ENCODE data around the gene LSM5. TPM values are rescaled to one million over a fixed set of nuclear protein-coding genes. Genes with fewer than 3 reads are reported as not detected.

LSM5 gene
- total and polyA plus RNA-seq, 9 of the 15 experiments (the other 6 are each of a cell fraction or from before 2014, with no cell fraction given) = 36.3 to 620 (median 186) TPM

DNA sequence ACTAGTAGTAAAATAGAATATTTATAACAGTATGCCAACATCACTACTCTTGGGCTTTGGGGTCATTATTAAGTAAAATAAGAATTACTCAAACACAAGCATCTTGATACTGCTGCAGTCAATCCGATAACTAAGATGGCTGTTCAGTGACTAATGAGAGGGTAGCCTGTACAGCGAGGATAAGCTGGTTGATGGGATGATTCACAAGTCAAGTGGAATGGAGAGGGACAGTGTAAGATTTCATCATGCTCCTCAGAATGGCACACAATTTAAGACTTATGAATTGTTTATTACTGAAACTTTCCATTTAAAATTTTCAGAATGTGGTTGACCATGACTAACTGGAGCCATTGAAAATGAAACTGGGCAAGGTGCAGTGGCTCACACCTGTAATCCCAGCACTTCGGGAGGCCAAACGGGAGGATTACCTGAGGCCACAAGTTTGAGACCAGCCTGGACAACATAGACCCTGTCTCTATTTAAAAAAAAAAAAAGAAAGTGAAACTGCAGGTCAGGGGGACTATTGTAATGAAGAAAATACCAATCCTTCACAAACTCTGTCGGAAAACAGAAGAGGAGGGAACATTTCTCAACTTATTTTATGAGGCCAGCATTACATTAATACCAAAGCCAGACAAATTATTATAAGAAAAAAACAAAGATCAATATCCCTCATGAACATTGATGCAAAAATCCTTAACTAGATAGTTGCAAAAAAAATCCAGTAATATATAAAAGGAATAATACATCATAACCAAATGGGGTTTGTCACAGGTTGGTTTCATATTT, 16.3 kb upstream of the LSM5 start (continued):
- TF ChIP-seq, protein P1, sequence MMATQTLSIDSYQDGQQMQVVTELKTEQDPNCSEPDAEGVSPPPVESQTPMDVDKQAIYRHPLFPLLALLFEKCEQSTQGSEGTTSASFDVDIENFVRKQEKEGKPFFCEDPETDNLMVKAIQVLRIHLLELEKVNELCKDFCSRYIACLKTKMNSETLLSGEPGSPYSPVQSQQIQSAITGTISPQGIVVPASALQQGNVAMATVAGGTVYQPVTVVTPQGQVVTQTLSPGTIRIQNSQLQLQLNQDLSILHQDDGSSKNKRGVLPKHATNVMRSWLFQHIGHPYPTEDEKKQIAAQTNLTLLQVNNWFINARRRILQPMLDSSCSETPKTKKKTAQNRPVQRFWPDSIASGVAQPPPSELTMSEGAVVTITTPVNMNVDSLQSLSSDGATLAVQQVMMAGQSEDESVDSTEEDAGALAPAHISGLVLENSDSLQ (IDR thresholded peaks at IDR 0.05) = peak; percentile 74
- TF ChIP-seq MNT (conservative IDR thresholded peaks at IDR 0.05) (peak in 1 of 2 experiments; percentile 29; a peak in 1 of 4 replicates), BCLAF1 (IDR thresholded peaks at IDR 0.05; ENCODE audit: borderline replicate concordance in 1 of 2, control insufficient read depth in 1 of 2, low read depth in 2 of 2, low read length in 1 of 2) (no peak), RUNX1 (IDR thresholded peaks at IDR 0.05; ENCODE audit: low read depth) (no peak), CBFA2T3 (IDR thresholded peaks at IDR 0.05) (peak; percentile 92), SRSF7 (optimal IDR thresholded peaks at IDR 0.05; ENCODE audit: low read depth, low read length) (no peak), CREM (IDR thresholded peaks at IDR 0.05; ENCODE audit: low read depth) (peak; percentile 72), TEAD4 (IDR thresholded peaks at IDR 0.05; ENCODE audit: low read length) (peak; percentile 94), TEAD4 (CRISPR knock-in tag; IDR thresholded peaks at IDR 0.05; ENCODE audit: borderline replicate concordance) (no peak), RBFOX2 (IDR thresholded peaks at IDR 0.05; ENCODE audit: low read depth, low read length) (peak; percentile 32; the same call in 1 of the 2 replicates), POLR2G (IDR thresholded peaks at IDR 0.05; ENCODE audit: low read depth, low read length) (no peak)
- TF ChIP-seq, protein P2, sequence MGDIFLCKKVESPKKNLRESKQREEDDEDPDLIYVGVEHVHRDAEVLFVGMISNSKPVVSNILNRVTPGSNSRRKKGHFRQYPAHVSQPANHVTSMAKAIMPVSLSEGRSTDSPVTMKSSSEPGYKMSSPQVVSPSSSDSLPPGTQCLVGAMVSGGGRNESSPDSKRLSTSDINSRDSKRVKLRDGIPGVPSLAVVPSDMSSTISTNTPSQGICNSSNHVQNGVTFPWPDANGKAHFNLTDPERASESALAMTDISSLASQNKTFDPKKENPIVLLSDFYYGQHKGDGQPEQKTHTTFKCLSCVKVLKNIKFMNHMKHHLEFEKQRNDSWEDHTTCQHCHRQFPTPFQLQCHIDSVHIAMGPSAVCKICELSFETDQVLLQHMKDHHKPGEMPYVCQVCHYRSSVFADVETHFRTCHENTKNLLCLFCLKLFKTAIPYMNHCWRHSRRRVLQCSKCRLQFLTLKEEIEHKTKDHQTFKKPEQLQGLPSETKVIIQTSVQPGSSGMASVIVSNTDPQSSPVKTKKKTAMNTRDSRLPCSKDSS (IDR thresholded peaks at IDR 0.05; ENCODE audit: low read depth, partially characterized antibody) = no peak
- TF ChIP-seq, protein P3, sequence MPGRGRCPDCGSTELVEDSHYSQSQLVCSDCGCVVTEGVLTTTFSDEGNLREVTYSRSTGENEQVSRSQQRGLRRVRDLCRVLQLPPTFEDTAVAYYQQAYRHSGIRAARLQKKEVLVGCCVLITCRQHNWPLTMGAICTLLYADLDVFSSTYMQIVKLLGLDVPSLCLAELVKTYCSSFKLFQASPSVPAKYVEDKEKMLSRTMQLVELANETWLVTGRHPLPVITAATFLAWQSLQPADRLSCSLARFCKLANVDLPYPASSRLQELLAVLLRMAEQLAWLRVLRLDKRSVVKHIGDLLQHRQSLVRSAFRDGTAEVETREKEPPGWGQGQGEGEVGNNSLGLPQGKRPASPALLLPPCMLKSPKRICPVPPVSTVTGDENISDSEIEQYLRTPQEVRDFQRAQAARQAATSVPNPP (IDR thresholded peaks at IDR 0.05; ENCODE audit: borderline replicate concordance, insufficient read depth, insufficient read length) = no peak
- TF ChIP-seq, protein P4, sequence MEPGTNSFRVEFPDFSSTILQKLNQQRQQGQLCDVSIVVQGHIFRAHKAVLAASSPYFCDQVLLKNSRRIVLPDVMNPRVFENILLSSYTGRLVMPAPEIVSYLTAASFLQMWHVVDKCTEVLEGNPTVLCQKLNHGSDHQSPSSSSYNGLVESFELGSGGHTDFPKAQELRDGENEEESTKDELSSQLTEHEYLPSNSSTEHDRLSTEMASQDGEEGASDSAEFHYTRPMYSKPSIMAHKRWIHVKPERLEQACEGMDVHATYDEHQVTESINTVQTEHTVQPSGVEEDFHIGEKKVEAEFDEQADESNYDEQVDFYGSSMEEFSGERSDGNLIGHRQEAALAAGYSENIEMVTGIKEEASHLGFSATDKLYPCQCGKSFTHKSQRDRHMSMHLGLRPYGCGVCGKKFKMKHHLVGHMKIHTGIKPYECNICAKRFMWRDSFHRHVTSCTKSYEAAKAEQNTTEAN (CRISPR knock-in tag; IDR thresholded peaks at IDR 0.05) = no peak
- TF ChIP-seq, protein P5, sequence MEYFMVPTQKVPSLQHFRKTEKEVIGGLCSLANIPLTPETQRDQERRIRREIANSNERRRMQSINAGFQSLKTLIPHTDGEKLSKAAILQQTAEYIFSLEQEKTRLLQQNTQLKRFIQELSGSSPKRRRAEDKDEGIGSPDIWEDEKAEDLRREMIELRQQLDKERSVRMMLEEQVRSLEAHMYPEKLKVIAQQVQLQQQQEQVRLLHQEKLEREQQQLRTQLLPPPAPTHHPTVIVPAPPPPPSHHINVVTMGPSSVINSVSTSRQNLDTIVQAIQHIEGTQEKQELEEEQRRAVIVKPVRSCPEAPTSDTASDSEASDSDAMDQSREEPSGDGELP (CRISPR knock-in tag; IDR thresholded peaks at IDR 0.05; ENCODE audit: borderline replicate concordance) = no peak

All from K562 (cell line).